ENCODE data around the gene COX14.
"Not testable (repeated sequence)": the region's sequence is repeated elsewhere in the genome, so short reads cannot be mapped to it uniquely, and the experiment has no call there.

COX14 gene

GRCh38 chr12:50111693-50112455 lies at the start of gene COX14:
Gene COX14, plus strand, starts transcription at chr12:50112236. Its CDS starts 7,808 bp downstream, at chr12:50120044.
- peak; percentile 99 for DNase-seq

DNA sequence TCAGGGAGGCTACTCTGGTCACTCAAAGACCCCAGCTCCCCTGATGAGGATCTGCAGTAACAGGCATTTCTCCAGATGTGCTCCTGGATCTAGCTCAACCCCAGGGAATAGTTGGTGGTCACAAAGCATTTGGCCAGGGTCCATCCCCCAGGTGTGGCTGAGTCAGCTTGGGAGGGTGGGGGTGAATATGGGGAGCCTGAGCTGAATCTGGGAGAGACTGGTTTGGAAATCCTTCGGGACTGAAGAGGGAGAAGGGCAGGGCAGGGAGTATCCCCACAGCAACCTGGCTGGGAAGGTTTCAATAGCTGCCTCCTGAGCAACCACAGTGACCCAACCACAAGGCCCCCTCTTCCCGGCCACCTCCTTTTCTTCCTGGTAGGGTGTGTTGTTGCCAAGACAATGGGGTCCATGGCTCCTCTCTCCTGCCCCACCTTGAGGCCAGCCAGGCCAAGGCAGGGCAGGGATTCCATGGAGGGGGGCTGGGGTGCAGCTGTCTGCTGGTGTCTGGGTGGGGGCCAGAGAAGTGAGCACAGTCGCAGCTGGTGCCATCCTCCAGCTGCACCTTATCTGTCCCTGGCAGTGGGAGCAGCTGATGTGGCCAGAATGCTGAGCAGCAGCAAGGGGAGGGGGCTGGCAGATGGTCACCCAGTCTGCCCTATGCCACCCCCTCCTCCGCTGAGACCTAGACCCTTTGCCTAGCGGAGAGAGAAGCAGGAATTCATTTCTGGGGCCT lies 49.1 kb upstream of the COX14 start:
- peak; percentile 70 for DNase-seq

DNA sequence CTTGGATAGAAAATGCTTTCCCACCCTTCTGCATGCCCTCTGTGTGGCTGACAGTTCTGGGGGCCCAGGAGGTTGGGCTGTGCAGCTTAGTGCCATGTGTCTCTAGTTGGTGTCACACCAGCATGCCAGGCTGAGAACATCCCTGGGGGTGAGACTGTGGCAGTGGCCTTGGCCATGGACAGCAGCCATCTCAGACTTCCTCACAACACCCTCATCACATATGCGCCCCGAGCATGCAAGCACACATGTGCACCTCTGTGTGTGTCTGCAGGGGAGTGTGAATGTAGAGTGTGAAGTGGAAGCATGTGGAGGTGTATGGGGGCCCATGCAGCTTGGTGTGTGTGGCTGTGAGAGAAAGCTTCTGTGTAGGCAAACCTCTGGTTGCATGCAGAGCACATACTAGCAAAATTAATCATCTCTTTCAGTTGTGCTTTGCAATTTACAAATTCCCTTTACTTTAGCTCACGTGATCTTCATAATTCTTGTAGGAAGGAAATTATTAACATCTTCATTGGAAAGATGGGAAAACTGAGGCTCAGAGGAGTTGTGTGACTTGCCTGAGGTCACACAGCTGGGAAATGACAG lies 46.2 kb upstream of the COX14 start:
- no peak for DNase-seq

GRCh38 chr12:50066402-50066801 lies 45.6 kb upstream of the COX14 start:
- no peak for DNase-seq

DNA sequence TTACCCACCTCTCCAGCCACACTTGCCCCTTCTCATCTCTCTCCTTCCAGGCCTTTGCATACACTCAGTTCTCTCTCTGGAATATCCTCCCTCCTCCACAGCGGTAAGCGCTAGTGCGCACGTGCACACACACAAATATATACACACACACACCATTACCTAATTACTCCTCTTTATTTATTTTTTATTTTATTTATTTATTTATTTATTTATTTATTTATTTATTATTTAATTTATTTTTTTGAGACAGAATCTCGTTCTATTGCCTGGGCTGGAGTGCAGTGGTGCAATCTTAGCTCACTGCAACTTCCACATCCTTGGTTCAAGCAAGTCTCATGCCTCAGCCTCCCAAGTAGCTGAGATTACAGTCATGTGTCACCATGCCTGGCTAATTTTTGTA lies 43.0 kb upstream of the COX14 start:
- no peak for DNase-seq

DNA sequence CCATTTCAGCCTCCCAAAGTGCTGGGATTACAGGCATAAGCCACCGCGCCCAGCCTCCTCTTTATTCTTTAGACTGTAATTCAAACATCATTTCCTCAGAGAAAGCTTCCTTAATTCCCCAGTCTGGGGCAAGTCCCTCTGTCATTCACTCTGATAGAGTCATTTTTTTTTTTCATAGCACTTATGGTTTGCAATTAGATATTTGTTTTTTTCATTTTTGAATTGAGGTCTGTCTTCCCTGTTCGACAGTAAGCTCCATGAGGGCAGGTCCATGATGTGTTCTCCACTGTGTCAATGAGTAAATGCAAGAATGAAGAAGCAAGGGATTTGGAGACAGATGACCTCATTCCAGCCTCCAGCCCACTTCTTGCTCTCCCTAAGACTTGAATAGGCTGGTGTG lies 42.5 kb upstream of the COX14 start:
- no peak for DNase-seq

DNA sequence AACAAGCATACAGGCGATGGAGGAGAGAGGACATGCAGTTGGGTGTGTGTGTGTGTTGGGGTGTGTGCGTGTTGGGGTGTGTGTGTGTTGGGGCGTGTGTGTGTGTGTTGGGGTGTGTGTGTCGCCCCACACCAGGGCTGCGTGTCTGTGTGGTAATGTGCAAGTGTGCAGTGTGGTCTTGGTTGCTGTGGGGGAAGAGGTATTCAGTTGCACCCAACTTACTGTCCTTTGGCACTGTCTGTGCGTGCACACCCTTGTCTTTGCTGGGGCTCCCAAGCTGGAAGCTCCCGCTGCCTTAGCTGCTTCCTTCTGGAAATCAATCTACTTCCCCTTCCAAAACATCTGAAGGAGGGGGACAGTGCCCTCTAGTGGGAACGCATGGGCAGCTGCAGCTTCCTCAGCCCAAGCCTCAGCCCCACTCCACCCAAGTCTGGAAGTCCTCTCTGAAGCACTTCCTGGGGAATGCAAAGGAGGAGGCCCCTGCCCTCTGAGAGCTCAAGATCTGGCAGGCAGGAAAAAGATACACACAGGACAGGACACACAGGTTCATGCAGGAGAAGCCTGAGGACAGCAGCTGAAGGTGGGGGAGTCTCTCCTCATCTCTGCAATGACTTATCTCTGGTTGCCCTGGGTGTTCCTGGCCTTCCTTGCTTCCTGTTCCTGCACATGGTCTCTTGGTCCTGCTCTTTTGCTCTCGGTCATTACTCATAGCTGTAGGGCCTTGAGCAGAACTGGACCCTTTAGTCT lies 41.5 kb upstream of the COX14 start:
- DNase-seq, result peak; percentile 89

GRCh38 chr12:50072198-50072907 lies 39.7 kb upstream of the COX14 start:
- no peak for DNase-seq

DNA sequence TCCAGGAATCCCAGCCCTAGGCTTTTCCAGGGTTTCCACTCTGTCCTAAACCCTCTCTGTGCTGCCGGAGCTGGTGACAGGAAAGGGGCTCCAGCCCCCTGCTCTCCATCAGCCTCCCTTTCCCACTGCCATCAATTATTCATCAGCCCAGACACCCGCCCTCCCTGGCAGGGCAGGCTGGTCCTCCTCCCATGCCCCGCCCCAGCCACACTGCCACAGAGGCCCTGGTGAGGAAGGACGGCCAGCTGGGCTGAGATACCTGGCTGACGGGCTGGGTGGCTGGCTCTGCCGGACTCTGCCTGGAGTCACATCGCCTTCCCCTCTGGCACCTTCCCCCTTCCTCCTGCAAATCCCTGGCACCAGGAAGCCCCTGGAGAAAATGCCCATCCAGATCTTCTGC lies 38.8 kb upstream of the COX14 start:
- no peak for DNase-seq

GRCh38 chr12:50073712-50074111 lies 38.3 kb upstream of the COX14 start:
- no peak for DNase-seq

- peak; percentile 88 for DNase-seq
These were observed 36.9 kb upstream of the COX14 start for GRCh38 chr12:50074936-50075807.

GRCh38 chr12:50075808-50076170 lies 36.2 kb upstream of the COX14 start:
- DNase-seq, result no peak

DNA sequence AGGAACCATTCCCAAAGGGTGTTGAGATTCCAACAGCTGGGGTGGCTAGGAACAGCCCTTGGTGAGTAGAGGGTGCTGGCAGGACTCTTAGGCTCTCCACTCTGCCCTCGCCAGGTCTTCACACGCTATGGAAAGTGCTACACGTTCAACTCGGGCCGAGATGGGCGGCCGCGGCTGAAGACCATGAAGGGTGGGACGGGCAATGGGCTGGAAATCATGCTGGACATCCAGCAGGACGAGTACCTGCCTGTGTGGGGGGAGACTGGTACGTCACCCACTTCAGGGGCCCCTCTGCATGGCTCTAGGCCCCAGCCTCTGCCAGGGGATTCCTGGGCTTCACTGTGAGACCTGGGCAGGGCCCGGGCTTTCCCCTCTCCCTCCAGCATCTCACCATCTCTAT lies 34.9 kb upstream of the COX14 start:
- DNase-seq, result no peak

- no peak for DNase-seq
These were observed 33.8 kb upstream of the COX14 start for GRCh38 chr12:50078281-50078680.

GRCh38 chr12:50079771-50080170 lies 32.3 kb upstream of the COX14 start:
- DNase-seq, result no peak

- no peak for DNase-seq
These were observed 30.8 kb upstream of the COX14 start for GRCh38 chr12:50081096-50081808.

- DNase-seq, result no peak
These were observed 29.4 kb upstream of the COX14 start for GRCh38 chr12:50082644-50083043.

- DNase-seq, result no peak
These were observed 28.7 kb upstream of the COX14 start for GRCh38 chr12:50083301-50083700.

- not testable (repeated sequence) for DNase-seq
These were observed 27.6 kb upstream of the COX14 start for GRCh38 chr12:50084409-50084774.

- DNase-seq, result peak; percentile 93
These were observed 27.0 kb upstream of the COX14 start, which contains the start of gene SMARCD1 for GRCh38 chr12:50084775-50085614. Gene SMARCD1, plus strand, starts transcription at chr12:50085342. Its CDS starts 28 bp downstream, at chr12:50085370.

All from right forelimb (tissue), 1 donor.